Measurements from ENCODE around the gene UCN2. TPM values are rescaled to one million over a fixed set of nuclear protein-coding genes. Genes with fewer than 3 reads are reported as not detected.
A peak's percentile ranks its signal among the peaks of the same experiment; 100 is the strongest.

Gene UCN2
- total RNA-seq, 6 experiments from 2014 or later: 4.3 to 6.4 (median 5.0) TPM

DNA sequence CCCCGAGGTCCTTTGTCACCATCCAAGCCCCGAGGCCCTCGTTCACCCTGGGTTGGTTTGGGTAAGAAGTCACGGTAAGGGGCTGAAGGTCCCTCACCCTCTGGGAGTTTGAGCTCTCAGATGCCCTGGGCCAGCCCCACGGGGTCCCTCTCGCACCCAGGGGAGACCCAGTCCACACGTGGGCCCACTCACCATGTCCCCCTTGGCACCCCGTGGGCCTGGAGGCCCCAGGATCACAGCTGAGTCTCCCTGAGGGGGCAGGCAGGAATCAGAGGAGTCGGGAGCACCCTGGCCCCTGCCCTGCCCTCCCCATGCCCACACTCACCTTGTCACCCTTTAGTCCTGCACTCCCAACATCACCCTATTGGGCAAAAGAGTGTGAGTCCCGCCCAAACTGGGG is 5.8 kb upstream of the UCN2 start:
- H3K27ac Mint-ChIP-seq: peak overlapping the region; percentile 24; the same call in 1 of the 2 replicates

DNA sequence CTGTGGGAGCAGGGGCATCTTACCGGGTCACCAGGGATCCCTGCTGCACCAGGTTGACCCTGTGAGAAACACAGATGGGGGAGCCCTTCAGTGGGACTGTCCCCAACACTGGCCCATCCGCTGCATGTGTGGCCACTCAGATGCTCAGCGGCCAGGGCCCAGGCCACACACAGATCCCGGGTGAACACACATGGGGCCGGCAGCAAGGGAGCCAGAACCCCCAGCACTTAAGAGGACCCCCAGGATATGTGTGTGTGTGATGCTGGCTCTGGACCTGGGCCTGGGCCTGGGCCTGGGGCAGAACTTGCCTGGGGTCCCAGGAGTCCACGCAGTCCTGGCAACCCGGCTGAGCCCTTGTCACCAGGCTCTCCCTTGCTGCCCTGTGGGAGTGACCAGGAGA is 4.9 kb upstream of the UCN2 start:
- Mint-ChIP-seq H3K4me1 (ENCODE audit: low read depth) (peaks cover 46% of the 10 kb centered on the region), H3K36me3 (ENCODE audit: low read depth) (peaks cover 22% of the 10 kb centered on the region), H3K4me3 (no peak overlapping the region), H3K27ac (no peak overlapping the region), H3K9me3 (no peaks in the 10 kb centered on the region), H3K27me3 (ENCODE audit: insufficient read depth) (peaks cover 7% of the 10 kb centered on the region)
- DNase-seq: no peak
- TF ChIP-seq, protein P1, sequence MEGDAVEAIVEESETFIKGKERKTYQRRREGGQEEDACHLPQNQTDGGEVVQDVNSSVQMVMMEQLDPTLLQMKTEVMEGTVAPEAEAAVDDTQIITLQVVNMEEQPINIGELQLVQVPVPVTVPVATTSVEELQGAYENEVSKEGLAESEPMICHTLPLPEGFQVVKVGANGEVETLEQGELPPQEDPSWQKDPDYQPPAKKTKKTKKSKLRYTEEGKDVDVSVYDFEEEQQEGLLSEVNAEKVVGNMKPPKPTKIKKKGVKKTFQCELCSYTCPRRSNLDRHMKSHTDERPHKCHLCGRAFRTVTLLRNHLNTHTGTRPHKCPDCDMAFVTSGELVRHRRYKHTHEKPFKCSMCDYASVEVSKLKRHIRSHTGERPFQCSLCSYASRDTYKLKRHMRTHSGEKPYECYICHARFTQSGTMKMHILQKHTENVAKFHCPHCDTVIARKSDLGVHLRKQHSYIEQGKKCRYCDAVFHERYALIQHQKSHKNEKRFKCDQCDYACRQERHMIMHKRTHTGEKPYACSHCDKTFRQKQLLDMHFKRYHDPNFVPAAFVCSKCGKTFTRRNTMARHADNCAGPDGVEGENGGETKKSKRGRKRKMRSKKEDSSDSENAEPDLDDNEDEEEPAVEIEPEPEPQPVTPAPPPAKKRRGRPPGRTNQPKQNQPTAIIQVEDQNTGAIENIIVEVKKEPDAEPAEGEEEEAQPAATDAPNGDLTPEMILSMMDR (IDR thresholded peaks at IDR 0.05): no peak

More for the DNA sequence above, 5.8 kb upstream of the UCN2 start:
- DNase-seq: no peak
- no peak overlapping the region for H3K4me3 Mint-ChIP-seq
- H3K4me1 Mint-ChIP-seq (ENCODE audit: low read depth): peaks cover 36% of the 10 kb centered on the region
- TF ChIP-seq, protein P1 (IDR thresholded peaks at IDR 0.05): no peak
- no peaks in the 10 kb centered on the region for H3K9me3 Mint-ChIP-seq
- H3K27me3 Mint-ChIP-seq (ENCODE audit: insufficient read depth): peaks cover 6% of the 10 kb centered on the region
- peaks cover 15% of the 10 kb centered on the region for H3K36me3 Mint-ChIP-seq (ENCODE audit: low read depth)

DNA sequence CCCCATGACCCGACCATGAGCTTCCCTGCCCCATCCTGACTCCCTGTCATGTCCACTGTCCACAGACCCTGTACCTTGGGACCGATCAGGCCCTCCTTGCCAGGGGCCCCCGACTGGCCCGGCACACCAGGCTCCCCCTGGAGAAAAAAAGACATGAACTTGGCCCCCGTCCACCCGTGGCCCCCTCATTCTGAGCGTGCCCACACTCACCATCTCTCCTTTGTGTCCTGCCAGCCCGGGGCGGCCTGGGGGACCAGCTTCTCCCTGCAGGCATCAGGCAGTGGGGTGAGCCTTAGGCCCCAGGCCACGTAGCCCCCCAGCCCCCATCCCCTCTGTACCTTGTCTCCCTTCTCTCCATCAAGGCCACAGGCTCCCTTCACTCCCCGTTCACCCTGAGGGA is 3.9 kb upstream of the UCN2 start:
- no peaks in the 10 kb centered on the region for H3K9me3 Mint-ChIP-seq
- H3K36me3 Mint-ChIP-seq (ENCODE audit: low read depth): peaks cover 22% of the 10 kb centered on the region
- TF ChIP-seq, protein P1 (IDR thresholded peaks at IDR 0.05): no peak
- peaks cover 53% of the 10 kb centered on the region for H3K4me1 Mint-ChIP-seq (ENCODE audit: low read depth)
- H3K27me3 Mint-ChIP-seq (ENCODE audit: insufficient read depth): peaks cover 7% of the 10 kb centered on the region
- DNase-seq: no peak
- H3K27ac Mint-ChIP-seq: peak overlapping the region; percentile 97
- no peak overlapping the region for H3K4me3 Mint-ChIP-seq

DNA sequence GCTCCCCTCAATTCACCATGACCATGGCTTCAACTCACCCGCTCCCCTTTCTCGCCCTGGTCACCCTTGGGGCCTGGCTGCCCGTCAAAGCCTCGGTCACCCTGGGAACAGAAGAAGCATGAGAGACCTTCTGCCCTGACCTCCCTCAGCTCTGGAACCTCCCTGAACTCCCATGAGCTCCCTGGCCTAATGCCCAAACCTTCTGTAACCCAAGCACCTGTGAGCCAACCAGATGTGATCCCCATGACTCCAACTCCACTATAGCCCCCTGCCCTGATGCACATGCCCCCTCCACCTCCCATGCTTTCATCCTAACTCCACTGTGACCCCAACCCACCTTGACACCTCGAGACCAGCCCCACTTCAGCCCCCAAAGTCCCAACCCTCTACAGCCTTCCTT is 3.5 kb upstream of the UCN2 start:
- Mint-ChIP-seq H3K27ac (peak overlapping the region; percentile 97), H3K36me3 (ENCODE audit: low read depth) (peaks cover 22% of the 10 kb centered on the region), H3K4me1 (ENCODE audit: low read depth) (peaks cover 53% of the 10 kb centered on the region), H3K9me3 (no peaks in the 10 kb centered on the region), H3K27me3 (ENCODE audit: insufficient read depth) (peaks cover 7% of the 10 kb centered on the region), H3K4me3 (no peak overlapping the region)
- no peak for DNase-seq
- TF ChIP-seq, protein P1 (IDR thresholded peaks at IDR 0.05): no peak

DNA sequence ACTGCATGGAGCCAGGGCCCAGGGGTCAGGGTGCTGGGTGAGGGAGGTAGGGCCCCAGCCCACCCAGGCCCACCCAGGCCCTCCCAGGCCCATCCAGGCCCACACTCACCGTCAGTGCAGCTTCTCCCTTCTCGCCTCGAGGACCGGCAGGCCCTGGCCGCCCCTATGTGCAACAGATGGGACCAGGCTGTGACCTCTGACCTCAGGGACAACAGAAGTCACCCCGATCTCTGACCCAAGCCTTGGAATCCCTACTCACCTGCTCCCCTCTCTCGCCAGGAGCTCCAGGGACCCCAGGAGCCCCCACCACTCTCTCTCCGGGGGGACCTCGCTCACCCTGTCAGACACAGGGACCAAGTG is 2.8 kb upstream of the UCN2 start:
- TF ChIP-seq, protein P1 (IDR thresholded peaks at IDR 0.05): no peak
- no peak for DNase-seq
- peaks cover 58% of the 10 kb centered on the region for H3K4me1 Mint-ChIP-seq (ENCODE audit: low read depth)
- H3K27me3 Mint-ChIP-seq (ENCODE audit: insufficient read depth): peaks cover 7% of the 10 kb centered on the region
- H3K4me3 Mint-ChIP-seq: no peak overlapping the region
- H3K27ac Mint-ChIP-seq: peak overlapping the region; percentile 97
- H3K36me3 Mint-ChIP-seq (ENCODE audit: low read depth): peaks cover 22% of the 10 kb centered on the region
- no peaks in the 10 kb centered on the region for H3K9me3 Mint-ChIP-seq
